CD14-positive monocyte (primary cell): ENCODE results near the gene DIS3L. TPM values are rescaled to one million over a fixed set of nuclear protein-coding genes. Genes with fewer than 3 reads are reported as not detected.
"Not testable (repeated sequence)": the region's sequence is repeated elsewhere in the genome, so short reads cannot be mapped to it uniquely, and the experiment has no call there.

ENCODE experiments used
- DNase-seq, 3 donors: peaks; one replicate each; pipeline ENCODE4 v3.0.0-alpha.2; 2011 to 2022
- H2AFZ ChIP-seq: 2 replicates; pipeline ENCODE4 v1.6.0; 2012; ENCODE audit warnings: mild to moderate bottlenecking, low read depth, low read length, inconsistent platforms; ENCODE audit not compliant: insufficient read depth, poor library complexity, severe bottlenecking
- H3K27ac ChIP-seq, 2 donors: 1 replicate in 1 of 2; 2 replicates in 1 of 2; pipeline ENCODE4 v1.5.1; 2012 to 2013; ENCODE audit warnings: low read length in 2 of 2, control low read depth in 1 of 2, inconsistent platforms in 1 of 2, low read depth in 1 of 2, mild to moderate bottlenecking in 1 of 2
- H3K27me3 ChIP-seq, 2 donors: one replicate each; pipeline versions ENCODE4 v1.6.0 to v1.6.1; 2011 to 2013; ENCODE audit warnings: low read length in 2 of 2; ENCODE audit not compliant: control insufficient read depth in 2 of 2, insufficient read depth in 2 of 2
- H3K36me3 ChIP-seq, 2 donors: replicated peaks in 1 of 2; 1 replicate in 1 of 2; 2 replicates in 1 of 2; pipeline versions ENCODE4 v1.5.1 to v1.6.1; 2012 to 2013; ENCODE audit warnings: low read length in 2 of 2, control low read depth in 1 of 2, inconsistent platforms in 1 of 2, mild to moderate bottlenecking in 1 of 2; ENCODE audit not compliant: insufficient read depth in 2 of 2, control insufficient read depth in 1 of 2
- H3K4me1 ChIP-seq, 2 donors: 1 replicate in 1 of 2; 2 replicates in 1 of 2; pipeline versions ENCODE4 v1.5.1 to v1.6.1; 2012 to 2013; ENCODE audit warnings: low read length in 2 of 2, control low read depth in 1 of 2, inconsistent platforms in 1 of 2, mild to moderate bottlenecking in 1 of 2, moderate library complexity in 1 of 2; ENCODE audit not compliant: insufficient read depth in 2 of 2, control insufficient read depth in 1 of 2
- H3K4me2 ChIP-seq: replicated peaks from 2 replicates; pipeline ENCODE3; 2012; ENCODE audit warnings: low read length, moderate library complexity, mild to moderate bottlenecking; ENCODE audit not compliant: poor library complexity, severe bottlenecking; ENCODE audit errors: extremely low read depth
- H3K4me3 ChIP-seq, 3 experiments: fragments of 200-600 bp in 1 of 3; sonication (generic) in 1 of 3; replicated peaks in 1 of 3; 1 replicate in 2 of 3; 2 replicates in 1 of 3; pipeline ENCODE4 v1.5.1; 2011 to 2013; ENCODE audit warnings: low read length in 3 of 3, mild to moderate bottlenecking in 3 of 3, control low read depth in 2 of 3, low read depth in 2 of 3, inconsistent platforms in 1 of 3, moderate library complexity in 1 of 3
- H3K79me2 ChIP-seq: 2 replicates; pipeline ENCODE4 v1.6.0; 2012; ENCODE audit warnings: mild to moderate bottlenecking, control low read depth, inconsistent platforms, low read length, moderate library complexity; ENCODE audit not compliant: insufficient read depth
- H3K9ac ChIP-seq: 2 replicates; pipeline ENCODE4 v1.6.0; 2017; ENCODE audit warnings: low read length, mild to moderate bottlenecking; ENCODE audit not compliant: insufficient read depth, poor library complexity, severe bottlenecking
- H3K9me3 ChIP-seq, 2 donors: replicated peaks in 1 of 2; 1 replicate in 1 of 2; 2 replicates in 1 of 2; pipeline versions ENCODE4 v1.5.1 to v1.6.1; 2012 to 2013; ENCODE audit warnings: low read length in 2 of 2, control low read depth in 1 of 2; ENCODE audit not compliant: control insufficient read depth in 1 of 2, insufficient read depth in 1 of 2
- H4K20me1 ChIP-seq: 2 replicates; pipeline ENCODE4 v1.6.0; 2012; ENCODE audit warnings: mild to moderate bottlenecking, low read length, control low read depth, moderate library complexity; ENCODE audit not compliant: insufficient read depth
- H3K27ac Mint-ChIP-seq, 7 donors: one replicate each; pipeline ENCODE4 v1.8.0; 2020; ENCODE audit warnings: mild to moderate bottlenecking in 7 of 7, mixed read lengths in 7 of 7, moderate library complexity in 6 of 7, inconsistent platforms in 2 of 7
- H3K27me3 Mint-ChIP-seq, 3 donors: one replicate each; pipeline ENCODE4 v1.8.0; 2021 to 2022; ENCODE audit warnings: low read depth in 3 of 3, mild to moderate bottlenecking in 3 of 3, mixed read lengths in 3 of 3, moderate library complexity in 3 of 3, inconsistent platforms in 1 of 3
- H3K36me3 Mint-ChIP-seq, 2 donors: one replicate each; pipeline ENCODE4 v1.8.0; 2020; ENCODE audit warnings: mixed read lengths in 2 of 2, inconsistent platforms in 1 of 2, mild to moderate bottlenecking in 1 of 2
- H3K4me1 Mint-ChIP-seq: one replicate; pipeline ENCODE4 v1.8.0; 2020; ENCODE audit warnings: mild to moderate bottlenecking, mixed read lengths
- H3K4me3 Mint-ChIP-seq, 2 donors: one replicate each; pipeline ENCODE4 v1.8.0; 2020; ENCODE audit warnings: mild to moderate bottlenecking in 2 of 2, mixed read lengths in 2 of 2, moderate library complexity in 1 of 2
- H3K9me3 Mint-ChIP-seq, 7 donors: one replicate each; pipeline ENCODE4 v1.8.0; 2020 to 2022; ENCODE audit warnings: mixed read lengths in 7 of 7, mild to moderate bottlenecking in 6 of 7, moderate library complexity in 6 of 7, inconsistent platforms in 2 of 7
- WGBS: methylation state at CpG from one replicate; pipeline ENCODE4 v1.1.5; 2013; ENCODE audit warnings: missing lambda C conversion rate; ENCODE audit not compliant: insufficient coverage; 5-methylcytosine and 5-hydroxymethylcytosine counted together
- intact Hi-C, 2 donors: fragments of 100-400 bp; cut with micrococcal nuclease; formaldehyde crosslinking; loops; one replicate each; pipeline versions ENCODE4 v1.15.0 to v1.15.1; 2023
- polyA plus RNA-seq, 3 donors: library from polyadenylated mRNA; depleted of rRNA in 1 of 3; unstranded in 2 of 3; stranded (reverse) in 1 of 3; fragments of 300-500 nt in 2 of 3; fragments of >200 nt in 1 of 3; fragmentation: Illumina TruSeq in 2 of 3; gene quantifications; 1 replicate in 2 of 3; 2 replicates in 1 of 3; pipeline ENCODE4 v1.2.3, GENCODE V29; 2012 to 2021
- TF ChIP-seq, protein P1 (sequence below): fragments of 200-600 bp; IDR thresholded peaks from one replicate; pipeline ENCODE4 v1.8.0; 2022; ENCODE audit warnings: antibody characterized with exemption, mild to moderate bottlenecking

Gene DIS3L
- polyA plus RNA-seq, 3 donors = 13.2 to 17.0 (median 13.6) TPM

DNA sequence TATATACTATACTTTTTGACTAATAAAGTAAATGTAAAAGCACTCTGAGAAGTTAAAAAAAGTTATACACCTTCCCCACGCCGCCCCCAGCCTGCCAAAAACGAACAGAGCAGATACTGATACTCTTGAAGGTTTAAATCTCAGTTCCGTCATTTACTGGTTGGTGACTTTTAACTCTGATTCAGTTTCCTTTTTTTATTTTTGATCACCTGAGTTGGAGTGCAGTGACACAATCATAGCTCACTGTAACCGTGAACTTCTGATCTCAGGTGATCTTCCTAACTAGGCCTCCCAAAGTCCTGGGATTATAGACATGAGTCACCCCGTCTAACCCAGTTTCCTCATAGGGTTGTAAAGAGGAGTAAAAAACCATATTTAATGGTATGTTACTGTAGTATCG, 66.4 kb downstream of the DIS3L start:
- Mint-ChIP-seq H3K27ac (peak overlapping the region in 1 of 7 donors; percentile 36), H3K27me3 (peaks cover 0 to 4% (median 1%) of the 10 kb centered on the region in 3 donors), H3K4me1 (peaks cover 27% of the 10 kb centered on the region), H3K9me3 (no peaks in the 10 kb centered on the region), H3K4me3 (no peak overlapping the region), H3K36me3 (no peaks in the 10 kb centered on the region)
- H3K27me3 ChIP-seq = no peaks in the 10 kb centered on the region
- DNase-seq = no peak
- intact Hi-C loops = loop anchor here in 1 of 2 donors (10.0 kb wide), 1 partner anchor 135 kb away; the partner anchor contains the start of gene SNAPC5
- H3K9ac ChIP-seq = no peak overlapping the region
- H3K27ac ChIP-seq = no peak overlapping the region
- no peaks in the 10 kb centered on the region for H3K36me3 ChIP-seq
- no peak overlapping the region for H2AFZ ChIP-seq
- no peaks in the 10 kb centered on the region for H4K20me1 ChIP-seq
- WGBS = 81% methylated on average over 3 of the region's 7 CpGs
- H3K79me2 ChIP-seq = peaks cover 17% of the 10 kb centered on the region
- no peaks in the 10 kb centered on the region for H3K9me3 ChIP-seq
- peaks cover 26 to 30% of the 10 kb centered on the region in 2 donors for H3K4me1 ChIP-seq
- no peak overlapping the region for H3K4me2 ChIP-seq
- TF ChIP-seq, protein P1, sequence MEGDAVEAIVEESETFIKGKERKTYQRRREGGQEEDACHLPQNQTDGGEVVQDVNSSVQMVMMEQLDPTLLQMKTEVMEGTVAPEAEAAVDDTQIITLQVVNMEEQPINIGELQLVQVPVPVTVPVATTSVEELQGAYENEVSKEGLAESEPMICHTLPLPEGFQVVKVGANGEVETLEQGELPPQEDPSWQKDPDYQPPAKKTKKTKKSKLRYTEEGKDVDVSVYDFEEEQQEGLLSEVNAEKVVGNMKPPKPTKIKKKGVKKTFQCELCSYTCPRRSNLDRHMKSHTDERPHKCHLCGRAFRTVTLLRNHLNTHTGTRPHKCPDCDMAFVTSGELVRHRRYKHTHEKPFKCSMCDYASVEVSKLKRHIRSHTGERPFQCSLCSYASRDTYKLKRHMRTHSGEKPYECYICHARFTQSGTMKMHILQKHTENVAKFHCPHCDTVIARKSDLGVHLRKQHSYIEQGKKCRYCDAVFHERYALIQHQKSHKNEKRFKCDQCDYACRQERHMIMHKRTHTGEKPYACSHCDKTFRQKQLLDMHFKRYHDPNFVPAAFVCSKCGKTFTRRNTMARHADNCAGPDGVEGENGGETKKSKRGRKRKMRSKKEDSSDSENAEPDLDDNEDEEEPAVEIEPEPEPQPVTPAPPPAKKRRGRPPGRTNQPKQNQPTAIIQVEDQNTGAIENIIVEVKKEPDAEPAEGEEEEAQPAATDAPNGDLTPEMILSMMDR = no peak
- H3K4me3 ChIP-seq = no peak overlapping the region

DNA sequence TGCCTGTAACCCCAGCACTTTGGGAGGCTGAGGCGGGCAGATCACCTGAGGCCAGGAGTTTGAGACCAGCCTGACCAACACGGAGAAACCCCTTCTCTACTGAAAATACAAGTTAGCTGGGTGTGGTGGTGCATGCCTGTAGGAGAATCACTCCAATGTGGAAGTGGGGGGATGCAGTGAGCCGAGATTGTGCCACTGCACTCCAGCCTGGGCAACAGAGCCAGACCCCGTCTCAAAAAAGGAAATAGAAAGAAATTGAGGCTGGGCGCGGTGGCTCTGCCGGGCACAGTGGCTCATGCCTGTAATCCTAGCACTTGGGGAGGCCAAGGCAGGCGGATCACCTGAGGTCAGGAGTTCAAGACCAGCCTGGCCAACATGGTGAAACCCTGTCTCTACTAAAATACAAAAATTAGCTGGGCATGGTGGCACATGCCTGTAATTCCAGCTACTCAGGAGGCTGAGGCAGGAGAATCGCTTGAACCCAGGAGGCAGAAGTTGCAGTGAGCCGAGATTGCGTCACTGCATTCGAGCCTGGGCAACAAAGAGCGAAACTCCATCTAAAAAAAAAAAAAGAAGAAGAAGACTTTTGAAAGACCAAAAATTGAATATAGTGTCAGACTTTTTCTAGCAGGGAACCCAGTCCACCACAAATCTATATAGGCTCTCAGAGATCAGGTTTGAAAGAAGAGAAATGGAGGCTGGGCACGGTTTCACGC, 68.5 kb downstream of the DIS3L start:
- peak overlapping the region; percentile 8 for H3K9ac ChIP-seq
- H3K9me3 ChIP-seq, H3K36me3 ChIP-seq, H3K27me3 ChIP-seq, H4K20me1 ChIP-seq, H3K79me2 ChIP-seq, H3K4me2 ChIP-seq, H2AFZ ChIP-seq, intact Hi-C loops, H3K36me3 Mint-ChIP-seq, H3K4me3 ChIP-seq, H3K9me3 Mint-ChIP-seq, H3K27me3 Mint-ChIP-seq: not testable (repeated sequence)
- Mint-ChIP-seq H3K4me3 (peak overlapping the region in 1 of 2 donors; percentile 46), H3K27ac (peak overlapping the region; percentile 79 to 93 (median 90)), H3K4me1 (peaks cover 16% of the 10 kb centered on the region)
- peak overlapping the region; percentile 67 to 73 for H3K27ac ChIP-seq
- peak in 2 of 3 donors; percentile 2 to 22 for DNase-seq
- H3K4me1 ChIP-seq = peaks cover 16 to 18% of the 10 kb centered on the region in 2 donors
- WGBS = 50% methylated on average over 3 of the region's 15 CpGs
